GM12872 (cell line): Measurements from ENCODE around the gene PAFAH1B1.

Source experiments
- TF ChIP-seq, protein P1 (sequence below): IDR thresholded peaks from 3 replicates; pipeline ENCODE4 v1.5.1; 2011; ENCODE audit warnings: low read depth, mild to moderate bottlenecking, low read length, moderate library complexity; ENCODE audit not compliant: insufficient read depth

Gene PAFAH1B1

DNA sequence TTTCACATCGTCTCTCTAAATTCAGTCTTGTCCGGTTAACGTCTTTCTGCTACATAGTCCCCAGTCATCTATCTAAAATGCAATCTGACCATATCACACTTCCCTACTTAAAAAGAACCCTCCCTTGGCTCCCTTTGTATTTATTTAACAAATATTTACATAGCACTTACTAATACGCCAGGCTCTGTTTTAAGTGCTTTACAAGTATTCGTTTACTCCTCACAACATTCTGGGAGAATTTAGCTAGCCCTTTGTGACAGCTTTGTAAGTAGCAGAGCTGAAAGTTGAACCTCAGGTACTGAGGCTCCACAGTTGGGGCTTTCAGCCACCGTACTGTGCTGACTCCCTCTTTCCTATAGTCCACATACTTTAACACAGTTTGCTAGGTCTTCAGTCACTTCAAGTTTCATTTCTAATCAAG is 9.2 kb downstream of the PAFAH1B1 start:
- TF ChIP-seq, protein P1, sequence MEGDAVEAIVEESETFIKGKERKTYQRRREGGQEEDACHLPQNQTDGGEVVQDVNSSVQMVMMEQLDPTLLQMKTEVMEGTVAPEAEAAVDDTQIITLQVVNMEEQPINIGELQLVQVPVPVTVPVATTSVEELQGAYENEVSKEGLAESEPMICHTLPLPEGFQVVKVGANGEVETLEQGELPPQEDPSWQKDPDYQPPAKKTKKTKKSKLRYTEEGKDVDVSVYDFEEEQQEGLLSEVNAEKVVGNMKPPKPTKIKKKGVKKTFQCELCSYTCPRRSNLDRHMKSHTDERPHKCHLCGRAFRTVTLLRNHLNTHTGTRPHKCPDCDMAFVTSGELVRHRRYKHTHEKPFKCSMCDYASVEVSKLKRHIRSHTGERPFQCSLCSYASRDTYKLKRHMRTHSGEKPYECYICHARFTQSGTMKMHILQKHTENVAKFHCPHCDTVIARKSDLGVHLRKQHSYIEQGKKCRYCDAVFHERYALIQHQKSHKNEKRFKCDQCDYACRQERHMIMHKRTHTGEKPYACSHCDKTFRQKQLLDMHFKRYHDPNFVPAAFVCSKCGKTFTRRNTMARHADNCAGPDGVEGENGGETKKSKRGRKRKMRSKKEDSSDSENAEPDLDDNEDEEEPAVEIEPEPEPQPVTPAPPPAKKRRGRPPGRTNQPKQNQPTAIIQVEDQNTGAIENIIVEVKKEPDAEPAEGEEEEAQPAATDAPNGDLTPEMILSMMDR, result no peak

DNA sequence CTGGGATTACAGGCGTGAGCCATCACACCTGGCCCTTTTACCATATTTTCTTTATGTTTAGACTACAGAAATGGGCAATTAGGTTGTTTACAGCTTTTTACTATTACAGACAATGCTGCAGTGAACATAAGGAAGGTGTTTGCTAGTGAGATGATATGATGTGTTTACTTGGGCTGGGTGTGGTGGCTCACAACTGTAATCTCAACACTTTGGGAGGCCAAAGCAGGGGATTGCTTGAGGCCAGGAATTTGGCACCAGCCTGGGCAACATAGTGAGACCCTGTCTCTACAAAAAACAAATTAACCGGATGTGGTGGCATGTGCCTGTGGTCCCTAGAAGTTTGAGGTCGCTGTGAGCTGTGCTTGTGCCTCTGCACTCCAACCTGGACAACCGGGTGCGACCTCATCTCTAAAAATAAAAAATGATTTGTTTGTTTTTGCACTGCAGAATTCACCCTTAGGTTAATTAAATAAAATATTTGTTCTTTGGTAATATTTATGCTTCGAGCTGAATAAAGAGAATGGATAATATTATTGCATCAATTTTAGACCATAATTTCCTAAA is 15.0 kb downstream of the PAFAH1B1 start:
- TF ChIP-seq, protein P1, result no peak

DNA sequence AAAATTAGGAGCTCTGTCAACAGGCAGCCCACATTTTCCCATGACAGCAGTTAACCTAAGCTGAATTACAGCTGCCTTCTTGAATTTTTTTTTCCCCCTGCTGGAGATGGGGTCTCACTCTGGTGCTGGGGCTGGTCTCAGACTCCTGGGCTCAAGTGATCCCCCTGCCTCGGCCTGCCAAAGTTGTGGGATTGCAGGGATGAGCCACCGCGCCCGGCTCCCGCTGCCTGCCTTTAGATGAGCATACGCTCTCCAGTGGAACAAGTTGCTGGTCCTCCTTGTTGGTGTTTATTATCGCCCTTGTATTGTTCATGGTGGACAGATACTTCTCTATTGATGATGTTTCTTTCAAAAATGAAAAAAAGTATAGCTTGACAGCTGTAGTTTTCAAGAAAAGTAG is 15.6 kb downstream of the PAFAH1B1 start:
- TF ChIP-seq, protein P1, result no peak

DNA sequence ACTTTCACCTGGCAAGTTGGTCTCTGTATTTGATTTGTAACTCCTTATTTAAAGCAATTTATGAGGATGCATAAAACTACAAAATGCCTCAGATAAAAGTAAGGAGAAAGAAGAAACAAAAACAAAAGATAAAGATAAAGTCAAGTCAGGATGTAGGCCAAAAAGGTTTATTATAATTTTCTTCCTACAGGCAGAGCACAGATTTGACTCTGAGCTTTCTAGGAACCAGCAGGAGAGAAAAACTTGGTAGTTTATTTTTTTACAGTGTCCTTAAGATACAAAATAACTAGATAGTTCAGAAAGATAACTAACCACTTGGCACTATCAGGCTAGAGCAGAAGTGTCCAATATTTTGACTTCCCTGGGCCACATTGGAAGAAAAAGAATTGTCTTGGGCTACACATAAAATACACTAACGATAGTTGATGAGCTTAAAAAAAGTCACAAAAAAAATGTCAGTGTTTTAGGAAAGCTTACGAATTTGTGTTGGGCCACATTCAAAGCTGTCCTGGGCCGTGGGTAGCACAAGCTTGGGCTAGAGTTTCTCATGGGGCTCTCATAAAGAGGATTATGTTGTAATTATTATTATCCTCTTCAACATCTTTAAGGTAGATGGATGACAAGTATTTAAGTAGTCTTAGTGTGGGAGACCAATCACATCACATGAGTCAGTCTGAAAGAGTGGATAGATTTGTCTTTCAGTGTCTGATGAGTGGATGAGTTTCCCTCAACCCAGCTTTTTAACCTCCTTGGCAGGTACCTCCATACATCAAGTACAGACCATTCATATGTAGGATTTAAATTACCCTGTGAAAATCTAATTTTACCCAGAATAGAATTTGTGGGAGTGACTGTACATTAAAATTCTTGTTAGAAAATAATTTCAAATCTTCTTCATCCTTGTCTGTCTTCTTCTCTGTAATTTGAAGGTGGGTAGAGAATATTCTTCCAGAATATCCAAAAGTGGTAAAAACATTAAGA is 17.0 kb downstream of the PAFAH1B1 start:
- TF ChIP-seq, protein P1, result no peak

DNA sequence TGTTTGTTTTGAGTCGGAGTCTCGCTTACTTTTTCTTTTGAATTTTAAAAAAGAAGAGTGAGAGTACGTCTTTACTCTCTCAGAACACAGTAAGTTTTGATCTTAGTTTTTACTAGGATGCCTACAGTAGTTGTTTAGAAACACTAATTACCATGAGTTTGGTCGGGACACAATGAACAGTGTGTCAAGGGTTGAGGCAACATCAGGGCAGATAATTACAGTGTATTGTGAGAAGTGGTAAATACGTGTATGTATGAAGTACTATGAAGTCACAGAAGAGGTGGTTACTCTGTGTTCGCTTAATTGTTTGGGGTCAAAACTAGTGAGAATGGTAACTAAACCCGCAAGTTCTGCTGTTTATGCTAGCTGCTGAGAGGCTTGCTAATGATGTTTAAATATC is 18.2 kb downstream of the PAFAH1B1 start:
- TF ChIP-seq, protein P1, result no peak

DNA sequence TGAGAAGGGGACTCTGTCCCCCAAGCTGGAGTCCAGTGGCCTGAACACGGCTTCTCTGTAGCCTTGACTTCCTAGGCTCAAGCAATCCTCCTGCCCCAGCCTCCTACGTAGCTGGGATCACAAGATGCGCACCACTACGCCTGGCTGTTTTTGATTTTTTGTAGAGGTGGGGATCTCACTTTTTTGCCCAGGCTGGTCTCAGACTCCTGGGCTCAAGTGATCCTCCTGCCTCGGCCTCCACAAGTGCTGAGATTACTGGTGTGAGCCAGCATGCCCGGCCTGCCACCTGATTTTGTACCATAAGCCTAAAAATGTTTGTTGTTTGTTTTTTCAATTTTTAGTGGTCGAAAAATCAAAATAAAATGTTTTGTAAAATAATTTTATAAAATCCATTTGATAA is 19.2 kb downstream of the PAFAH1B1 start:
- TF ChIP-seq, protein P1, result no peak

DNA sequence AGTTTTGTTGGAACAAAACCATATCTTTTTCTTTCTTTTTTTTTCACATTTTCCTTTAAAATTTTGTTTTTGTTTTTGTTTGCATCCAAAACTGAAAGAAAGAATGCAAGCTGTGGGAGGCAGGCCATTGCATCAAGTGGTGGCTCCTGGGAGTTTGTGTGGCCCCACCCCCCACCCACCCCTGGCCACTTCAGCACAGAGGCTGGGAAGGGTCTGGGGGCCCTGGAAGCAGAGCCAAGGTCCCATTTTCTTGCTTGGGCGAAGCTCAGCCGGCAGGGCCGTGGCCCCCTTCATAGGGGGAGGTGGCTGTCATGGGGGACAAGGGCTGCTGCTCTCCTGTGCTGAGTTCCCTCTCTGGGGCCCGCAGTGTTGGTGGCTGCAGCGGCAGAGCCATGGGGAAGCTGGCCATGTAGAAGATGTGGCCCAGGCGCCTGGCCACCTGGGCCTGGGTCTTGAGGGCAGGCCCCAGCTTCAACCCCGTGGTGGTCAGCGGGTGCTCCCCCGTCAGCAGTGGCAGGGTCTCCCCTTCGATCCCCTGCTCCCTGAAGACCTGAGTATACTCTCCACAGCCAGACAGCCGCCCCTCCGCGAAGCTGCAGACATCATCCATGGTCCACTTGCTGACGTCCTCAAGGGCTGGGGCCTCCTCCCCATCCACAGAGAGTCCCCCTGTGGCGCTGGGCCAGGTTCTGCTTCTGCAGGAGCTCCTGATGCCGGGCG is 19.8 kb downstream of the PAFAH1B1 start:
- TF ChIP-seq, protein P1, result no peak
